ENCODE measurements around the gene ERN1. TPM values are rescaled to one million over a fixed set of nuclear protein-coding genes. Genes with fewer than 3 reads are reported as not detected.
A peak's percentile ranks its signal among the peaks of the same experiment; 100 is the strongest.

The ERN1 gene
- polyA plus RNA-seq, 1 donor from 2014 or later: 2.3 TPM

DNA sequence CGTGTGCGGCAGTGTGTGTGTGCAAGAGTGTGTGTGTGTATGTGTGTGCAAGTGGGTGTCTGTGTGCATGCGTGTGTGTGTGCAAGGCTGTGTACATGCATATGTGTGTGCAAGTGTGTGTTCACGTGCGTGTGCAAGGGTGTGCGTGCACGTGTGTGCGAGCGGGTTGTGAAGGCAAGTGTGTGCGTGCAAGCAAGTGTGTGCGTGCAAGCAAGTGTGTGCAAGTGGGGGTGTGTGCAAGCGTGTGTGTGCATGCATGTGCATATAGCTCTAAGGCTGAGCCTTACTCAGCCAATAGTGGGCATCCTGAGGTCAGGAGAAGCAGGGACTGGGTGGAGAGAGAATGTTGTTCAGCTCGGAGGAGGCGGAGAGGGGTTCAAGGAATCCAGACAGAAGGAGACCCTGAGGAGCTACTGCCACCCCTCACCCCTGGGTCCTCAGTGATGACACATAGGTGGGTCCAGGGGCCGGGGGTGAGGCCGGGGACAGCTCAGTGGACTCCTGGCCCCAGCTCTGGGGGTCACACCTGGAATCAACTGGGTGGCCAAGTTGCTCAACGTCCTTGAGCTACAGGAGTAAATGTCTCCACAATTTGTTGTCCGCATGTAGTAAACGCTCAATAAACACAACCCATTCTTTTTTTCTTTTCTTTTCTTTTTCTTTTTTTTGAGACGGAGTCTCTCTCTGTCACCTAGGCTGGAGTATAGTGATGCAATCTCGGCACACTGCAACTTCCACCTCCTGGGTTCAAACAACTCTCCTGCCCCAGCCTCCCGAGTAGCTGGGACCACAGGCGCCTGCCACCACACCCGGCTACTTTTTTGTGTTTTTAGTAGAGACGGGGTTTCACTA is 130.0 kb downstream of the ERN1 start:
- Histone ChIP-seq H3F3A (ENCODE audit: insufficient read depth, low read length, poor library complexity, severe bottlenecking) (no peaks in the 10 kb centered on the region), H4K20me1 (ENCODE audit: insufficient read depth) (no peaks in the 10 kb centered on the region), H3K27ac (ENCODE audit: low read length) (no peak overlapping the region), H3K27me3 (ENCODE audit: insufficient read depth, low read depth, low read length) (no peaks in the 10 kb centered on the region), H3K4me2 (ENCODE audit: low read length) (no peak overlapping the region), H3K9me2 (ENCODE audit: insufficient read depth, low read length) (no peaks in the 10 kb centered on the region), H3K9ac (ENCODE audit: low read length) (no peak overlapping the region), H3K36me3 (ENCODE audit: insufficient read depth, low read length) (no peaks in the 10 kb centered on the region), H2AFZ (ENCODE audit: low read depth, low read length) (no peak overlapping the region), H3K79me2 (replicated peaks; ENCODE audit: insufficient read depth, low read length) (no peaks in the 10 kb centered on the region), H3K4me3 (ENCODE audit: low read length) (peak overlapping the region; percentile 85), H3K9me3 (ENCODE audit: low read length) (no peaks in the 10 kb centered on the region)
- no peak for TF ChIP-seq RAD21 (conservative IDR thresholded peaks at IDR 0.05)
- TF ChIP-seq TAF1 (IDR thresholded peaks at IDR 0.05; ENCODE audit: low read depth): no peak
- TF ChIP-seq, protein P1, sequence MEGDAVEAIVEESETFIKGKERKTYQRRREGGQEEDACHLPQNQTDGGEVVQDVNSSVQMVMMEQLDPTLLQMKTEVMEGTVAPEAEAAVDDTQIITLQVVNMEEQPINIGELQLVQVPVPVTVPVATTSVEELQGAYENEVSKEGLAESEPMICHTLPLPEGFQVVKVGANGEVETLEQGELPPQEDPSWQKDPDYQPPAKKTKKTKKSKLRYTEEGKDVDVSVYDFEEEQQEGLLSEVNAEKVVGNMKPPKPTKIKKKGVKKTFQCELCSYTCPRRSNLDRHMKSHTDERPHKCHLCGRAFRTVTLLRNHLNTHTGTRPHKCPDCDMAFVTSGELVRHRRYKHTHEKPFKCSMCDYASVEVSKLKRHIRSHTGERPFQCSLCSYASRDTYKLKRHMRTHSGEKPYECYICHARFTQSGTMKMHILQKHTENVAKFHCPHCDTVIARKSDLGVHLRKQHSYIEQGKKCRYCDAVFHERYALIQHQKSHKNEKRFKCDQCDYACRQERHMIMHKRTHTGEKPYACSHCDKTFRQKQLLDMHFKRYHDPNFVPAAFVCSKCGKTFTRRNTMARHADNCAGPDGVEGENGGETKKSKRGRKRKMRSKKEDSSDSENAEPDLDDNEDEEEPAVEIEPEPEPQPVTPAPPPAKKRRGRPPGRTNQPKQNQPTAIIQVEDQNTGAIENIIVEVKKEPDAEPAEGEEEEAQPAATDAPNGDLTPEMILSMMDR (IDR thresholded peaks at IDR 0.05; ENCODE audit: poor library complexity, severe bottlenecking): no peak
- no peak for TF ChIP-seq SMC3 (conservative IDR thresholded peaks at IDR 0.05; ENCODE audit: poor library complexity)
- TF ChIP-seq, protein P2, sequence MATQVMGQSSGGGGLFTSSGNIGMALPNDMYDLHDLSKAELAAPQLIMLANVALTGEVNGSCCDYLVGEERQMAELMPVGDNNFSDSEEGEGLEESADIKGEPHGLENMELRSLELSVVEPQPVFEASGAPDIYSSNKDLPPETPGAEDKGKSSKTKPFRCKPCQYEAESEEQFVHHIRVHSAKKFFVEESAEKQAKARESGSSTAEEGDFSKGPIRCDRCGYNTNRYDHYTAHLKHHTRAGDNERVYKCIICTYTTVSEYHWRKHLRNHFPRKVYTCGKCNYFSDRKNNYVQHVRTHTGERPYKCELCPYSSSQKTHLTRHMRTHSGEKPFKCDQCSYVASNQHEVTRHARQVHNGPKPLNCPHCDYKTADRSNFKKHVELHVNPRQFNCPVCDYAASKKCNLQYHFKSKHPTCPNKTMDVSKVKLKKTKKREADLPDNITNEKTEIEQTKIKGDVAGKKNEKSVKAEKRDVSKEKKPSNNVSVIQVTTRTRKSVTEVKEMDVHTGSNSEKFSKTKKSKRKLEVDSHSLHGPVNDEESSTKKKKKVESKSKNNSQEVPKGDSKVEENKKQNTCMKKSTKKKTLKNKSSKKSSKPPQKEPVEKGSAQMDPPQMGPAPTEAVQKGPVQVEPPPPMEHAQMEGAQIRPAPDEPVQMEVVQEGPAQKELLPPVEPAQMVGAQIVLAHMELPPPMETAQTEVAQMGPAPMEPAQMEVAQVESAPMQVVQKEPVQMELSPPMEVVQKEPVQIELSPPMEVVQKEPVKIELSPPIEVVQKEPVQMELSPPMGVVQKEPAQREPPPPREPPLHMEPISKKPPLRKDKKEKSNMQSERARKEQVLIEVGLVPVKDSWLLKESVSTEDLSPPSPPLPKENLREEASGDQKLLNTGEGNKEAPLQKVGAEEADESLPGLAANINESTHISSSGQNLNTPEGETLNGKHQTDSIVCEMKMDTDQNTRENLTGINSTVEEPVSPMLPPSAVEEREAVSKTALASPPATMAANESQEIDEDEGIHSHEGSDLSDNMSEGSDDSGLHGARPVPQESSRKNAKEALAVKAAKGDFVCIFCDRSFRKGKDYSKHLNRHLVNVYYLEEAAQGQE (IDR thresholded peaks at IDR 0.05; ENCODE audit: borderline replicate concordance): no peak

DNA sequence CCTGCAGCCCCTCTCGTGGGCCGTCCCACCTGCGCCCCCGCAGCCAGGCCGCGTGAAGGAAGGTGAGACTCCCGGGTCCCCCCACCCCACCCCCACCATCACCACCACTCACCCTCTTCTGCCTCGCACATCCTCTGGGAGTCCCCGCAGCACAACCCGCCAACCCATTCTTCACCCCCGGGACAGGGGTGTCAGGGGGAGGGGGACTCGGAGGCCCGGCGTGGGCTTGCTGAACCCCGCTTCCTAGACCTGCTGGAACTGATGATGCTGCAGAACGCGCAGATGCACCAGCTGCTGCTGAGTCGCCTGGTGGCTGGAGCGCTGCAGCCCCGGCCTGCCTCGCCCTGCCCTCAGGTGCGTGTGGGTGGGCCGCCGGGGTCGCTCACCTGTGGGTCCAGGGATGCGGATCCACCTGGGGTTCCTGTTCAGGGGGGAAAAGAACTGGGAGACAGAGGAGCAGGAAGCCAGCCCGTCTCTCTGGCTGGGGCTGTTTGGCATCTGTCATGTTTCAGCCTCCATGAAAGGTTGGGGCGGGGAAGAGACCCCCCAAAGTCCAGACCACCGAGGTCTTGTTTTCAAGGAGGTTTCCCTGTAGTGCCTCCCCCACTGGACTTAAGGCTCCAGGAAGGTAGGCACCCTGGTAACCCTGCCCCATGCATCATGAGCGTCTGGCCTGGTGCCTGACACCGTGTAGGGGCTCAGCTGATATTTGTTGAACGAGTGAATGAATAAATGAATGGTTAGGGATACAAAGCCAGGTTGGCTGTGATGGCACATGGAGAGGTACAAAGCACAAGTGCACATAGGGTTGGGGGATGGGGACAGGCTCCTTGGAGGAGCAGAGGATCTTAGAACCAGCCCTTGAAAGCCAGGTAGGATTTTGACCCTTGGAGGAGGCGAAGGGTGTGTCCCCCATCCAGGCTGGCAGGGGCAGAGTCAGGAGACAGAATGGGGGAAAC is 130.9 kb downstream of the ERN1 start:
- H3K4me3 ChIP-seq (ENCODE audit: low read length): peak overlapping the region; percentile 85
- no peaks in the 10 kb centered on the region for H3K27me3 ChIP-seq (ENCODE audit: insufficient read depth, low read depth, low read length)
- no peaks in the 10 kb centered on the region for H3K79me2 ChIP-seq (replicated peaks; ENCODE audit: insufficient read depth, low read length)
- H3F3A ChIP-seq (ENCODE audit: insufficient read depth, low read length, poor library complexity, severe bottlenecking): no peaks in the 10 kb centered on the region
- peak overlapping the region; percentile 44 for H3K4me2 ChIP-seq (ENCODE audit: low read length)
- no peaks in the 10 kb centered on the region for H3K9me2 ChIP-seq (ENCODE audit: insufficient read depth, low read length)
- no peaks in the 10 kb centered on the region for H4K20me1 ChIP-seq (ENCODE audit: insufficient read depth)
- peak overlapping the region; percentile 45 for H2AFZ ChIP-seq (ENCODE audit: low read depth, low read length)
- H3K27ac ChIP-seq (ENCODE audit: low read length): no peak overlapping the region
- peak overlapping the region; percentile 71 for H3K9ac ChIP-seq (ENCODE audit: low read length)
- H3K9me3 ChIP-seq (ENCODE audit: low read length): no peaks in the 10 kb centered on the region
- TF ChIP-seq TAF1 (IDR thresholded peaks at IDR 0.05; ENCODE audit: low read depth): no peak
- TF ChIP-seq RAD21 (conservative IDR thresholded peaks at IDR 0.05): no peak
- TF ChIP-seq, protein P1 (IDR thresholded peaks at IDR 0.05; ENCODE audit: poor library complexity, severe bottlenecking): no peak
- no peak for TF ChIP-seq MXI1 (conservative IDR thresholded peaks at IDR 0.05; ENCODE audit: poor library complexity, severe bottlenecking)
- no peak for TF ChIP-seq SMC3 (conservative IDR thresholded peaks at IDR 0.05; ENCODE audit: poor library complexity)
- no peak for TF ChIP-seq EP300 (conservative IDR thresholded peaks at IDR 0.05; ENCODE audit: poor library complexity, severe bottlenecking)
- no peaks in the 10 kb centered on the region for H3K36me3 ChIP-seq (ENCODE audit: insufficient read depth, low read length)

All from neural cell (in vitro differentiated cells).